MM.1S (cell line): ENCODE results near the gene XPR1.

Experiments used
- DNase-seq: peaks from one replicate; pipeline ENCODE4 v3.0.0-alpha.2; 2015
- H2AFZ ChIP-seq: fragments of 300-600 bp; sonication (generic); 2 replicates; pipeline ENCODE4 v1.6.0; 2016; ENCODE audit warnings: antibody characterized with exemption, low read length
- H3F3A ChIP-seq: fragments of 300-600 bp; sonication (generic); 2 replicates; pipeline ENCODE4 v1.6.1; 2016; ENCODE audit warnings: mild to moderate bottlenecking, antibody characterized with exemption, low read length, moderate library complexity, mixed read lengths; ENCODE audit not compliant: insufficient read depth
- H3K27ac ChIP-seq: fragments of 300-600 bp; sonication (generic); 2 replicates; pipeline ENCODE4 v1.5.1; 2016; ENCODE audit warnings: mild to moderate bottlenecking, low read length
- H3K27me3 ChIP-seq: fragments of 300-600 bp; sonication (generic); replicated peaks from 2 replicates; pipeline ENCODE4 v1.6.0; 2016; ENCODE audit warnings: low read length; ENCODE audit not compliant: insufficient read depth
- H3K36me3 ChIP-seq: fragments of 300-600 bp; sonication (generic); replicated peaks from 2 replicates; pipeline ENCODE4 v1.6.1; 2016; ENCODE audit warnings: mild to moderate bottlenecking, low read length, mixed read lengths; ENCODE audit not compliant: insufficient read depth
- H3K4me1 ChIP-seq: fragments of 300-600 bp; sonication (generic); 2 replicates; pipeline ENCODE4 v1.6.1; 2016; ENCODE audit warnings: low read length, mixed read lengths
- H3K4me2 ChIP-seq: fragments of 300-600 bp; sonication (generic); 2 replicates; pipeline ENCODE4 v1.6.0; 2016; ENCODE audit warnings: low read depth, low read length
- H3K4me3 ChIP-seq: fragments of 300-600 bp; sonication (generic); 2 replicates; pipeline ENCODE4 v1.5.1; 2016; ENCODE audit warnings: low read length, mixed read lengths
- H3K79me2 ChIP-seq: fragments of 300-600 bp; sonication (generic); 2 replicates; pipeline ENCODE4 v1.6.1; 2016; ENCODE audit warnings: mixed run types, low read length, mixed read lengths
- H3K9ac ChIP-seq: fragments of 300-600 bp; sonication (generic); 2 replicates; pipeline ENCODE4 v1.6.1; 2016; ENCODE audit warnings: low read length, mixed read lengths
- H3K9me2 ChIP-seq: fragments of 300-600 bp; sonication (generic); replicated peaks from 2 replicates; pipeline ENCODE4 v1.6.1; 2016; ENCODE audit warnings: mild to moderate bottlenecking, low read length, mixed read lengths; ENCODE audit not compliant: insufficient read depth
- H3K9me3 ChIP-seq: fragments of 300-600 bp; sonication (generic); replicated peaks from 2 replicates; pipeline ENCODE4 v1.6.1; 2016; ENCODE audit warnings: mild to moderate bottlenecking, low read length, mixed read lengths; ENCODE audit not compliant: insufficient read depth
- H4K20me1 ChIP-seq: fragments of 300-600 bp; sonication (generic); 2 replicates; pipeline ENCODE4 v1.6.1; 2016; ENCODE audit warnings: mild to moderate bottlenecking, low read length, moderate library complexity, mixed read lengths; ENCODE audit not compliant: insufficient read depth
- CTCF ChIP-seq: fragments of 300-600 bp; sonication (generic); IDR thresholded peaks from 2 replicates; pipeline ENCODE4 v1.5.1; 2016; ENCODE audit warnings: antibody characterized with exemption, low read length, mixed read lengths
- EZH2 ChIP-seq: fragments of 300-600 bp; sonication (generic); optimal IDR thresholded peaks from 2 replicates; pipeline ENCODE3; 2017; ENCODE audit warnings: low read depth, mild to moderate bottlenecking, antibody characterized with exemption, low read length, mixed read lengths
- EZH2phosphoT487 ChIP-seq: fragments of 300-600 bp; sonication (generic); IDR thresholded peaks from 2 replicates; pipeline ENCODE4 v1.6.1; 2018; ENCODE audit warnings: antibody characterized with exemption, low read length

Gene XPR1

GRCh38 chr1:180919183-180919700, 287.4 kb downstream of the XPR1 start:
- no peaks in the 10 kb centered on the region for H4K20me1 ChIP-seq
- no peak overlapping the region for H3K4me2 ChIP-seq
- H3K4me3 ChIP-seq: no peak overlapping the region
- H3K9me3 ChIP-seq: no peaks in the 10 kb centered on the region
- peaks cover 1% of the 10 kb centered on the region for H3K27me3 ChIP-seq
- H3F3A ChIP-seq: no peaks in the 10 kb centered on the region
- no peak for DNase-seq
- H3K36me3 ChIP-seq: no peaks in the 10 kb centered on the region
- H2AFZ ChIP-seq: no peak overlapping the region
- H3K27ac ChIP-seq: no peak overlapping the region
- peaks cover 5% of the 10 kb centered on the region; the same call in 1 of the 2 replicates for H3K4me1 ChIP-seq
- H3K9ac ChIP-seq: no peak overlapping the region
- TF ChIP-seq CTCF: no peak
- TF ChIP-seq EZH2phosphoT487: no peak
- no peak for TF ChIP-seq EZH2
- no peaks in the 10 kb centered on the region for H3K9me2 ChIP-seq
- no peaks in the 10 kb centered on the region for H3K79me2 ChIP-seq

GRCh38 chr1:180920193-180920592, 288.4 kb downstream of the XPR1 start:
- Histone ChIP-seq H3K36me3 (no peaks in the 10 kb centered on the region), H3K27ac (no peak overlapping the region), H3K9me3 (no peaks in the 10 kb centered on the region), H2AFZ (no peak overlapping the region), H3K9ac (no peak overlapping the region), H3K4me2 (no peak overlapping the region), H3K79me2 (no peaks in the 10 kb centered on the region), H3F3A (no peaks in the 10 kb centered on the region), H3K27me3 (no peaks in the 10 kb centered on the region; the same call in 1 of the 2 replicates), H3K4me1 (peaks cover 5% of the 10 kb centered on the region; the same call in 1 of the 2 replicates), H3K4me3 (no peak overlapping the region), H3K9me2 (no peaks in the 10 kb centered on the region), H4K20me1 (no peaks in the 10 kb centered on the region)
- TF ChIP-seq CTCF: no peak
- no peak for TF ChIP-seq EZH2phosphoT487
- no peak for TF ChIP-seq EZH2
- DNase-seq: no peak

DNA sequence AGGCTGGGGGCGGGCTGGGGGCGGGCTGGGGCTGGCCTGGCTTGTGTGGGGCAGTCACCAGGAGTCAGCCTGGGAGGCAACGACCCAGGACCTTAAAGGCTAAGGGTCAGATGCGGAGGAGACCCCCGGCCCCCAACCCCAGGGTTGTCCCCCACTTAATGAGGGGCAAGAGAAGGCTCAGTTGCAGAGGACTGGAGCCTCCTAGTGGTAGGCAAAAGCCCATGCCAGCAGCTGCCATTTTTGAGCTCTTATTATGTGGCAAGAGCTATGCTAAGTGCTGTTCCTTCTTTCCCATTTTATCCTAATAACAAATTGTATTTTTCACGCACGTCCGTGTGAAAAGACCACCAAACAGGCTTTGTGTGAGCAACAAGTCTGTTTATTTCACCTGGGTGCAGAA, 288.9 kb downstream of the XPR1 start:
- Histone ChIP-seq H3K4me3 (no peak overlapping the region), H3K36me3 (no peaks in the 10 kb centered on the region), H3K9ac (no peak overlapping the region), H3K4me1 (peaks cover 5% of the 10 kb centered on the region; the same call in 1 of the 2 replicates), H2AFZ (no peak overlapping the region), H3K9me3 (no peaks in the 10 kb centered on the region), H3K9me2 (no peaks in the 10 kb centered on the region), H4K20me1 (no peaks in the 10 kb centered on the region), H3K27me3 (no peaks in the 10 kb centered on the region), H3K79me2 (no peaks in the 10 kb centered on the region), H3F3A (no peaks in the 10 kb centered on the region), H3K27ac (no peak overlapping the region), H3K4me2 (no peak overlapping the region)
- TF ChIP-seq EZH2: no peak
- peak; percentile 45 for TF ChIP-seq CTCF
- TF ChIP-seq EZH2phosphoT487: no peak
- no peak for DNase-seq
